ENCODE results near the gene CXCL13. TPM values are rescaled to one million over a fixed set of nuclear protein-coding genes. Genes with fewer than 3 reads are reported as not detected.
A peak's percentile ranks its signal among the peaks of the same experiment; 100 is the strongest.

CXCL13 gene
- total RNA-seq, 3 donors from 2014 or later (not counting 1 experiment from before 2014, with no cell fraction given): not detected

DNA sequence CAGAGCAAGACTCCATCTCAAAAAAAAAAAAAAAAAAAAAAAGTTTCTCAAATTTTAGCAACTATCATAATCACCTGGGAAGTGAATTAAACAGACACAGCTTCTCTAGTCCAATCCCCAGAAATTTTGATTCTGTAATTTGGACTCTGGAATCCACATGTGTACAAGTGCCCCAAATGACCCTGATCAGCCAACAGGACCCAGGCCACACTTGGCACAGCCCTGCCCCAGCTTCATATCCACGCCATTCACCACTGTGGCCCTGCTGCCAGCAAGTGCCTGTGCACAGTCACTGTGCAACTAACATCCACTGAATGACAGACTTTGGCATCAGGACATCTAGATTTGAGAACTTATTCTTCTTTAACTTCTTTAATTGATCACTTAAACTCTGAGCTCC, 14.1 kb upstream of the CXCL13 start:
- Histone ChIP-seq H3K27me3 (ENCODE audit: control insufficient read depth, insufficient read depth, low read length) (no peaks in the 10 kb centered on the region), H3K4me3 (ENCODE audit: low read length) (no peak overlapping the region), H3K9me3 (ENCODE audit: control insufficient read depth, insufficient read depth, low read length) (no peaks in the 10 kb centered on the region), H3K36me3 (ENCODE audit: control insufficient read depth, insufficient read depth, low read length) (no peaks in the 10 kb centered on the region), H3K4me1 (ENCODE audit: control insufficient read depth, insufficient read depth, low read length) (peaks cover 7% of the 10 kb centered on the region), H3K27ac (ENCODE audit: low read length) (no peak overlapping the region)
- H3K27me3 Mint-ChIP-seq (ENCODE audit: low read depth in 2 of 2): peaks cover 0 to 2% of the 10 kb centered on the region in 2 donors
- peaks cover 21 to 22% of the 10 kb centered on the region in 2 donors for H3K4me1 Mint-ChIP-seq
- intact Hi-C loops (cut with micrococcal nuclease): no loop called here
- H3K4me3 Mint-ChIP-seq: no peak overlapping the region
- H3K27ac Mint-ChIP-seq: no peak overlapping the region
- TF ChIP-seq CTCF (IDR thresholded peaks at IDR 0.05): no peak
- H3K36me3 Mint-ChIP-seq: no peaks in the 10 kb centered on the region
- ATAC-seq (no peak), DNase-seq (no peak)
- H3K9me3 Mint-ChIP-seq: no peaks in the 10 kb centered on the region
- WGBS (ENCODE audit: insufficient coverage): 88% methylated on average over 1 of the region's 1 CpG

DNA sequence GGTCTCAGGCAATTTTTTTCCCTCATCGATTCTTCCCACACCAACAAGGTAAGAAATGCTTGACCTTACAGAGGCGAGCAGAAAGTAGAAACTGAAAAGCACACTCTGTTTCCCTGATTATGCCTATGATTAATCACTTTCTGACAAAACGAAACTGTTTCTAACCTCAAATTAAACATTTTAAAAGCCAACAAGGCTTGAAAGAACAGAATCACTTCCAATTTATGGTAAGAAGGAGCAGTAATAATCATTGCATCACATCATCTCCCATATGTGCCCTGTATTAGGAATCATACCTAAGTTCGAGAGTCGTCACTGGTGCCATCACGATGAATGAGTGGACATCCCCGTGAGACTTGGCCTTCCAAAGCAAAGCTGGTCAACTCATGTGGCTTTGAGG, 12.5 kb upstream of the CXCL13 start:
- intact Hi-C loops (cut with micrococcal nuclease): no loop called here
- Mint-ChIP-seq H3K9me3 (no peaks in the 10 kb centered on the region), H3K27me3 (ENCODE audit: low read depth in 2 of 2) (peaks cover 2 to 8% of the 10 kb centered on the region in 2 donors), H3K36me3 (no peaks in the 10 kb centered on the region), H3K4me3 (no peak overlapping the region), H3K4me1 (peaks cover 10% of the 10 kb centered on the region in 2 donors), H3K27ac (no peak overlapping the region)
- DNase-seq: no peak
- Histone ChIP-seq H3K27me3 (ENCODE audit: control insufficient read depth, insufficient read depth, low read length) (no peaks in the 10 kb centered on the region), H3K9me3 (ENCODE audit: control insufficient read depth, insufficient read depth, low read length) (no peaks in the 10 kb centered on the region), H3K36me3 (ENCODE audit: control insufficient read depth, insufficient read depth, low read length) (no peaks in the 10 kb centered on the region), H3K27ac (ENCODE audit: low read length) (no peak overlapping the region), H3K4me3 (ENCODE audit: low read length) (no peak overlapping the region), H3K4me1 (ENCODE audit: control insufficient read depth, insufficient read depth, low read length) (no peaks in the 10 kb centered on the region)
- TF ChIP-seq CTCF (IDR thresholded peaks at IDR 0.05): no peak
- no peak for ATAC-seq
- 39% methylated on average over 7 of the region's 7 CpGs for WGBS (ENCODE audit: insufficient coverage)

DNA sequence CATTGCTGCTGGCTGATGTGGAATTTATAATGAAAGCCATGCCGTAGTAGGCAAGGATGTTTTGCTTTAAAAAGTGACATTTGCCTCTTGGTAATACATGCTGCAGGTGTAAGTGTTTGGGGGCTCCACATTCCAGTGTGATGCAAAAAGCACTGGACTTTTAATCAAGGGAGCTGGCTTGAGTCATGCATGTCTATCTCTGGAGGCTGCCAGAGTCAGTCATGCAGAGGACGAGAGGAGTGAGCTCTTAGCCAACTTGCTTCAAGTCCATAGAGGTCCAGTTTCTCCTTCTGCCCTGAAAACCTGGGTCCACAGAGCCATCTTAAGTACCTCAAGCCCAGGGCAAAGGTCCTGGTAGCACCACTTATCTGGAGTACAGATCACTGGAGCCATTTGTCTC, 11.6 kb upstream of the CXCL13 start:
- no peak overlapping the region for H3K4me3 ChIP-seq (ENCODE audit: low read length)
- peaks cover 10% of the 10 kb centered on the region in 2 donors for H3K4me1 Mint-ChIP-seq
- no peaks in the 10 kb centered on the region for H3K9me3 ChIP-seq (ENCODE audit: control insufficient read depth, insufficient read depth, low read length)
- intact Hi-C loops (cut with micrococcal nuclease): no loop called here
- H3K27me3 Mint-ChIP-seq (ENCODE audit: low read depth in 2 of 2): peaks cover 2 to 10% of the 10 kb centered on the region in 2 donors
- no peaks in the 10 kb centered on the region for H3K36me3 Mint-ChIP-seq
- no peak overlapping the region for H3K27ac ChIP-seq (ENCODE audit: low read length)
- no peaks in the 10 kb centered on the region for H3K9me3 Mint-ChIP-seq
- 86% methylated on average over 2 of the region's 2 CpGs for WGBS (ENCODE audit: insufficient coverage)
- DNase-seq: no peak
- no peak overlapping the region for H3K4me3 Mint-ChIP-seq
- TF ChIP-seq CTCF (IDR thresholded peaks at IDR 0.05): no peak
- H3K36me3 ChIP-seq (ENCODE audit: control insufficient read depth, insufficient read depth, low read length): no peaks in the 10 kb centered on the region
- no peaks in the 10 kb centered on the region for H3K4me1 ChIP-seq (ENCODE audit: control insufficient read depth, insufficient read depth, low read length)
- H3K27ac Mint-ChIP-seq: no peak overlapping the region
- ATAC-seq: no peak
- no peaks in the 10 kb centered on the region for H3K27me3 ChIP-seq (ENCODE audit: control insufficient read depth, insufficient read depth, low read length)

DNA sequence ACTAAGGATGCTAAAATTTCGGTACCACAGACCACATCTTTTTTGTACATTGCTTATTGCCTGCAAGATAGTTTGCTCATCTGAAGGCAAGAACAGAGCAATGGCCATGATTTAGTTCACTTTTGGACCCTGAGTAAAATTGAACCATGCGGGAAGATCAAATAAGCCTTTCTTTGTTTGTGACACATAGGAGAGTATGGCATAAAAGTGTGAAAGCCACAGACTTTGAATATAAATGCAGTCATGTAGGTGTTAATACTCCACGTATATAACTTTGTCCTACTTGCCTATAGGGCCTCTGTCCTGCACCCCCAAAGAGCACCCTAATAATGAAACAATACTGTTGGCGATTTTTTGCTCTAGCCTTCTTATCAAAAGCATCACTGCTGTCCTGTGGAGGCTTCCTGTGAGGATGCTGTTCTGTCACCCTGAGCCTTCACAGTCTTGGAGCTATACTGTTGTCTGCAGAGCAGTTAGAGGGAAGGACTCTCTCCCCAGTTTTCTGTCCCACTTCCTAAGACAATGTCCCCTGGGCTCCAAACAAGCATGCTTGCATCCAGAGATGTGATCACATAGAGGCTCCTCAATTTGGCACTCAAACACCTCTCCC, 10.2 kb upstream of the CXCL13 start:
- intact Hi-C loops (cut with micrococcal nuclease): no loop called here
- H3K27me3 Mint-ChIP-seq (ENCODE audit: low read depth in 2 of 2): peaks cover 10% of the 10 kb centered on the region in 2 donors

More for the DNA sequence above, 10.2 kb upstream of the CXCL13 start:
- H3K27ac ChIP-seq (ENCODE audit: low read length): no peak overlapping the region
- DNase-seq (peak in 1 of 2 donors; percentile 15), ATAC-seq (peak; percentile 34 to 61 (median 44))
- H3K27ac Mint-ChIP-seq: peak overlapping the region in 1 of 2 donors; percentile 5
- H3K9me3 ChIP-seq (ENCODE audit: control insufficient read depth, insufficient read depth, low read length): no peaks in the 10 kb centered on the region
- peaks cover 10% of the 10 kb centered on the region in 2 donors for H3K4me1 Mint-ChIP-seq
- no peak for TF ChIP-seq CTCF (IDR thresholded peaks at IDR 0.05)
- H3K36me3 ChIP-seq (ENCODE audit: control insufficient read depth, insufficient read depth, low read length): no peaks in the 10 kb centered on the region
- H3K4me3 ChIP-seq (ENCODE audit: low read length): no peak overlapping the region
- WGBS (ENCODE audit: insufficient coverage): 37% methylated on average over 4 of the region's 4 CpGs
- no peaks in the 10 kb centered on the region for H3K4me1 ChIP-seq (ENCODE audit: control insufficient read depth, insufficient read depth, low read length)
- no peaks in the 10 kb centered on the region for H3K27me3 ChIP-seq (ENCODE audit: control insufficient read depth, insufficient read depth, low read length)
- no peak overlapping the region for H3K4me3 Mint-ChIP-seq
- no peaks in the 10 kb centered on the region for H3K9me3 Mint-ChIP-seq
- no peaks in the 10 kb centered on the region for H3K36me3 Mint-ChIP-seq
